NOMO-1 treated with dmso at 0.1 percent for 144 hours (cell line): ENCODE data around the gene DENND1B.
"Not testable (repeated sequence)": the region's sequence is repeated elsewhere in the genome, so short reads cannot be mapped to it uniquely, and the experiment has no call there.

Experiments used
- DNase-seq: peaks from one replicate; lab custom pipeline; 2025; ENCODE audit not compliant: unreplicated experiment; lab: John Stamatoyannopoulos, UW

Gene DENND1B

DNA sequence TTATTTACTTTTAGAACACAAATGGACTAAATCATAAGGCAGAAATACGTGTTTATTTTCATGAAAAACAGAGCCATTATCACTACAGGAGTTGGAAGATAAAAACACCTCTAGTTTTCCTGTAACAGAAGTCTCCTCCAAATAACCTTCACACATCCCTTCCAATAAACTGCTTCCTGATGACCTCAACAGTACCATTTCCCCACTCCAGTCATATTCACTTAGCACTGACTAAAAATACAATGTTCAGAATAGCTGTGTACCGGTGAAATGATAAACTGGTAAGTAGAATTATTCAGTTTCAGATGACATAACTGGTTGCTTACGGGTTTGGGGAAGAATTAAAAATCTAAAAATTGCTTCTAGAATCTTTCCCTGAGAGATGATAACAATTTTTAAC is 137.9 kb downstream of the DENND1B start:
- no peak for DNase-seq

DNA sequence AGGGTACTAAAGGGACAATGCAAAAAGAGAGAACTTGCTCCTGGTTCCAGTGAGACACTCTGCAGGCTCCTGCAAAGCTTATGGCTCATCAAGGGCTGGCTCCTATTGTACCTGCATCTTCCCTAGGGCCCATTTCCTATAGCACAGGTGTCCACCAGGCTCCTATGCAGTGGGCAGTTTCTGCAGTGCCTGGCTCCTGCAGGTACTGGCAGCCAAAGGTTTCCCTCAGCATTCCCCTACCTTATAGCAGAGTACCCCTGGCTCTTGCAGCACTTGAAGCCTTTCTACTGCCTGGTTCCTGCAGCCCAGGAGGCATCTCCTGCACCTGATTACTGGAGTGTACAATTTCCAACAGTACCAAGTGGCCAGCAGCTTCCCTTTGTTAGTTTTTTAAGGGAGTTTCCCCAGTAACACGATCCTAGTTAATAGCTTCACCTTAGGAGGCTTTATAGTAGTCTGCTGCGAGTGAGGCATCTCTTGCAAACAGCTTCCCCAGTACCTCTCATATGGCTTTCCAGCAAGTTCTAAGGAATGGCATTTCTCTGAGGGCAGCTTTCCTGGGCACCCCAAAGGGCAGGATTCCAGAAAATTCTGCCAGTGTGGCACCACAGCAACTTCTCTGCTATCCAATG is 141.7 kb downstream of the DENND1B start:
- DNase-seq, result no peak

DNA sequence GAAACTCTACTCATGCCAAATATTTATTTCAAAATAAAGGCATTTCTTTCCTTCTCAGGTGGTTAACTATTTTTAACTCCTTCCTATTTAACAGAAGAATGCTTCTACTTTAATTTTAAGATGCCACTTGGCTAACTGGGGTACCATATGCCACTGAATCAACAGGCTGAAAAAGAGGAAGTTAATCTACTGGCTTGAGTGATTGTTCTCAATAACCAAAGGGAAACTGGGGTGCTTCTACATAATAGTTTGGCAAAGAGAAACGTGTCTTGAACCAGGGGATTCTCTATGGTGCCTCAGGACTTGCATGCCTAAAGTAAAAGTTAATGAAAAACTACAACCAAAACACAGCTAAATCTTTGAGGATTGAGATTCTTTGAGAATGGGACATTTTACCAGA is 142.6 kb downstream of the DENND1B start:
- DNase-seq, result no peak

DNA sequence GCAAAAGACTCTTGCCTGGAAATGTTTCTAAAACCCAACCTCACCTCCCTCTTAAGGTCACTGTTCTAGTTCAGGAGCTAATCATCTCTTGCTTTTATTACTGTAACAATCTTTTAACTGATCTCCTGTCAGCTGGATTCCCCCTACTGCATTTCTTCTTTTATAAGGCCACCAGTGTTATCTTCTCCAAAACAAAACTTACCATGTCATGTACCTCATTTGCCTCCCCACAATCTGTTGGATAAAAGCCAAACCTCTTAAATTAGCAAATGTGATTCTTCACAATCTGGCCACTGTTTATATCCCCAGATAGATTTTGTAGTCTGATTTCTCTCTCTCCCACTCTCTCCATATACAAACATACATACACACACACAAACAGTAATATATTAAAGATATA is 143.3 kb downstream of the DENND1B start:
- no peak for DNase-seq

DNA sequence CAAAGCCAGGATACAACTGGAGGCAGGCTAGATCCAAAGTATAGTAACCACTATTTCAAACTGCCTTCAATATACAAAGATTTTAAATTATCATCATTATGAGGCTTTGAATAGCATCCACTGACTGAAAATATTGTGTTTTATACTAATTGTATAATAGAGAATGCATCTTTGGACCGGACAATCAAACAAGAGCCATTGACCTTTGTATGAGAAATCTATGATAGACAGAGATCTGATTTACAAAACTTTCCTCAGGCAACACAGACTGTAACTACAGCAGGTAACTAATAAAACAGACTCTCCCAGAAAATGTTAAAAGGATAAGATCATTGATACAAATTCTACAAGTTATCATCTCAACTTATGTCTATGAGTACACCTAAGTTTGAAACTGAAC is 152.9 kb downstream of the DENND1B start:
- no peak for DNase-seq

DNA sequence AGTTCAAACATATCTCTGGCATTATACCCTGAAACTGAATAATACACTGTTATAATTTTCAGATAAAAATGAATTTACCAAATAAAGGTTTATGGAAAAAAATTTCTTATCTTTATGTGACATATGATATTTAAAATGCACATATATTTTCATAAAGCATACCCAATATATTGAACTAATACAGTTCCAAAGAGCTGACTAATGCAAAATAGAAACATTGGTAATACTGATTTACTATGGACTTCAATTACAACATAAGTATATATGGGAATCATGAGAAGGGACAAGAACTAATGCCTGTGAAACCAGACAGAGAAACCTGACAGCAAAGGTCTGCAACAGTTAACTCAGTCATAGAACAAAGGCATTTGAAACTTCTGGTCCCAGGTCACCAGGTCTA is 153.5 kb downstream of the DENND1B start:
- no peak for DNase-seq

DNA sequence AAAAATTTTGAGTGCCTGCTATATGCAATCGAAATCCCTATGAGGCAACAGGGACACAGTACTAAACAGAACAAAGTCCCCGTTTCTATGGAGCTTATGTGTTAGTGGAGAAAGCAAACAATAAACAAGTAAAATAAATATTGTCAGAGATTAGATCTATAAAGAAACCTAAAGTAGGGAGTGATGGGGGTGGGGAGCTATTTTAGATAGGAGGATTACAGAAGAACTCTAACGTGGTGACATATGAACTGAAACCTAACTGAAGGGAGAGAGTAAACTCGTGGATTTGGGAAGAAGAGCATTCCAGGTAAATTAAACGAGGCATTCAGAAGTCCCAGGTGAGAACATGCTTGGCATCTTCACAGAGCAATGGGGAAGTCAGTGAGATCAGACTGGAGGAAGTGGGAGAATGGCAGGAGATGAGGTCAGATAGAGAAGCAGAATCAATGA is 154.5 kb downstream of the DENND1B start:
- DNase-seq, result no peak

DNA sequence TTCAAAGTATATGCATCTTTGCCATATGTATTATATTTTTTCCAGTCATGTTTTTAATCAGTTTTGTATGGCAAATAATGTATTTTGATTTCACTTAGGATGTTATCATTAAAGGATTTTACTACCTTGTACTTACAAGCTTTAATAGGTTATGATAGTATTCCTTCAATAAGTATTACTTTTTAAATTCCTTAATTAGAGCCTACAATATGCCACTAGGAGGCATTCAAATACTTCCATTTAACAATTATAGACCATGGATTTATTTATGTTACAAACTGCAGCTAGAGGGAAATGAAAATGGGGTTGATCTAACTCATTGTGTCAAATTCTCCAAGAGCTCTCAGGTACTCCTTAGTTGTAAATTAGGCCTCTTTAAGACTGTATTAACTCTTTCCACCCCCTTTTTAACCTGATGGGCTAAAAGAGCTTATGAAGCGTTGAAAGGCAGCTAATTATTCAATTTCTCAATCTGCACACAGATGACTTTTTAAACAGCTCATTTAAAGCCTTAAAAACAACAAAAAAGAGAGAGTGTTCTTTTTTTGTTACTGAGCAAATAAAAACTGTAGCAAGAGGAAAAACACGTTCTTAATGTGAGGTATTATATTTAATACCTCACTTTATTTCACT is 156.2 kb downstream of the DENND1B start:
- DNase-seq, result no peak

DNA sequence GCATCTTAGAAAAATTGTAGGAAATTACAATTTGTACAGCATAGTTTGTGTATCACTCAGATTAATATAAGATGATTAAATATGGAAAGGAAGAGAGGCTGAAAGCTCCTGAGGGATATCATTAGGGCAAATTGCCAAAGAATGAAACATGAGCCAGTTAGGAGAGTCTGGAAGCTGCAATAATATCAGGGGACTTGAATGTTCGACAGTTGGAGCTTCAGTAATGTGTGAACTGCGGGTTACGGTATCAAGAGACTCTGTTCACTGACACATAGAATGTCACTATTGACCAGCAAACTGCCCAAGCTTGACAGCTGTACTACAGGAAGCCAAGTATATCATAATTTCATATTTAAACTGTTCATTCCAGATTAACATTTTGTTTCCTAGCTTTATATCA is 157.2 kb downstream of the DENND1B start:
- DNase-seq, result no peak

DNA sequence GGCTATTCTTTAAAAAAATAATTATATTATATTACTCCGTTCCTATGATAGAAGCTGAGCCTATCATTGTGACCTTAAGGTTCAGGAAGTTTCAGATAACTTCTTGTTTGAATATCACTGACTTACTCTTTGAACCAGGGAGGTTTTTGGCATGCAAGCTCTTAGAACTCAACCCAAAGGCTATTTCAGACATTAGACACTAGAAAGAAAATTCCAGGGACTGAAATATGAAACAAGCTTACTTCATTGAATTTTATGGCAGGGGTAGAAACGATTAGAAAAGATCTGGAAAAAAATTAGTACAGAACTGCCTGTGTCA is 159.6 kb downstream of the DENND1B start:
- DNase-seq, result no peak

DNA sequence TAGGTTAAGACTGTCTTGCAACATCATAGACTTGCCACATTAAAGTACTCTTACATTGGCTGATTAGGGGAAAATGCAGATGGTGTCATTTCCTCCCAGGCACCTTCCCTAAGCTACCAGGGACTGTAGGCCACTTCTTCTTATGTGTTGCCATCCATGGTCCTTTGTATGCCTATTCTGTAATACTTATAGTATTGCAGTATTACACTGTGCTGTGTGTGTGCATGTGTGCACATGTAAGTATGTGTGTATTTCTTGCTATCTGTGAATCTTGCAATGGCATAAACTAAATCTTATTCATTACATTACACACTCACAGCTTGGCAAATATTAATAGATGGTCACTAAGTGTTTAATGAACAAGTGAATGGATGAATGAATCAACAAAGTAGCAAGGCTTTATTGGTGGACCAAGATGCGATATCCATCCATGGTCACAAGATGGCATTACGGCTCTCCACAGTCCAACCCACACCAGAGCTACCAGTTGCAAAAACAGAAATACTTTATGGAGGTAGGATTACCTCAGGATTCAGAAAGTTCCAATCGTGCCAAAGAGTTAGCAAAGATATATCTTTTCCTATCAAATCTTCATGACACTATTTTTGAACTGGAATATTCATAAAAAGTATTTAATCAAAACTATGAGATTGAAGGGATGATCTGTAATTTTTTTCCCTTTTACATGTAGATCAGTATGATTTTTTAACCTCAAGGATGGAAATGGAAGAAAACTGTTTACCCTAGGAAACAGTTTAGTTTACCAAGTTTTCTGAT is 160.2 kb downstream of the DENND1B start:
- peak; percentile 4 for DNase-seq

DNA sequence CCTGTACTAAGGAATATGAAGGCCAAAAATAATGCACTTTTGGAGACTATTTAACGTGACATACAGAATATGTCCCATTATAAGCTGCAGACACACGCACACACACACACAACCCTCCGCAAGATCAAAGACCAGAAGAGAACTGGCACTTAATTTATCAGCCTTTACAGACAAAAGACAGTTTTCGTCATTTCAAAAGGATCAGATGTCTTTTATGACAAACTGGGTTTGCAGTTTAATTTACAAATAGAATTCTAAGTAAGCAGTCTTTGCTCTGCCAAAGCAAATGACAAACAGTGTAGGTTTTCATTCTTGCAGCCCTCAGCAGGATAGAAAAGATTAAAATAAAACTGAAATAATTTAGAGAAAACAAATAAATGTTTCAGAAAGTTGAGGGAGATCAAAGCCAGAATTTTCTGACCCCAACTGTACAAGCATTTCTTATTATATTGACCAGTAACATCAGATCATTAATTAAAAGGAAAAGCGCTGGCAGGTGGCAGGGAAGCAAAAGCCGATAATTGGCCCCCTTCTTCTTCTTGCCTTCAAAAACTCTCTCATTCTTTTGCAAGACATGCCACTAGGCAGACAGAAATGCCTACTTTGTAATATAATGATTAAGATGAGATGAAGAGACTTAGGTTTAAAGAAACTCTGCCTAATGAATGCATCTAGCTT is 169.0 kb downstream of the DENND1B start:
- no peak for DNase-seq

DNA sequence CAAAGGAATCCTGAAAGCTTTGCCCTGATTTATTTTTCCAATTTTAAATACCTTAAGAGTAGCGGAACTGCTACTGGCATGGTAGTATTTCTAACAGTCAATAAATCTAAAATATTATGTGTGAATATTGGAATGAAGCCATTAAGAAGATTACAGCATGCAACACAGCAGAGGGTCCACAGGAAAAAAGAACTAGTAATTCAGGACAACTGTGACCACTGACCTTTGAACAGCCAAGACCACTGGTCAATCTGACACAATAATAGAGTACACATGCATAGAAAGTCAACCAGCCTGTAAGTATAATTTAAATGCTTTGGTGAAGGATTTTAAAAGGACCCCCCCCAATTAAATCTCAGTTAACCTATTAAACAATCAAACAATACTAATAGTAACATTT is 171.0 kb downstream of the DENND1B start:
- DNase-seq, result no peak

DNA sequence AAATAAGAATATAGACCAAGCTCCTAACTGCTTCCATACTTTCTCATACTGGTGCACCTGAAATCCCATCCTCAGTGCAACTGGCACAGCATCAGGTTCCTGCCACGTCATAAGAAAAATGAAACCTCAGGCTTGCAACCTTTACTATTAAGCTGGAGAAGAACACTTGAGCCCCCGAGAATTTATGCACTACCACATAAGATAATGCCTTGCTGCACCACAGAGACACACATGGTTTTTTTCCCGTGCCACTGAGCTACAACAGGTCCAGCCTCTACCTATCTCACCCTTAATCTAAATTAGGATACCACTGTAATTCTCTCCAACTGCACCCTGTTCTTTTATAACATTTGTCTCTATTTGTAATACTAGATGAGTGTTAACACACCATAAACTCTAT is 174.5 kb downstream of the DENND1B start:
- DNase-seq, result no peak

DNA sequence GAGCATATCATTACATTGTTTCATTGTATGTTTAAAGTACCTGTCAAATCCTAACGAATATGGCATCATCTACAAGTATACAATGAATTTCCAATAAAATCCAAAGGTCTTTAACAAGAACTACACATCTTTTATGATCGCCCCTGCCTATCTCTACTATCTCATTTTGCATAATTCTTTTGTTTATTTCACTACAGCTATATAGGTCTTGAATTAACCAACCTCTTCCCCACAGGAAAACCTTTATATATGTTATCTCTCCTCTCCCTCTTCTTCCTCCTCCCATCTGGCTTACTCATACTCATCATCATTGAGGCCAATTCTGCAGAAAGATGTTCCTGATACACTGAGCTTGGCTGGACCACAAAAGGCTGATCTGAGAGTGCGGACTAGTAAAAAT is 175.5 kb downstream of the DENND1B start:
- DNase-seq, result no peak

DNA sequence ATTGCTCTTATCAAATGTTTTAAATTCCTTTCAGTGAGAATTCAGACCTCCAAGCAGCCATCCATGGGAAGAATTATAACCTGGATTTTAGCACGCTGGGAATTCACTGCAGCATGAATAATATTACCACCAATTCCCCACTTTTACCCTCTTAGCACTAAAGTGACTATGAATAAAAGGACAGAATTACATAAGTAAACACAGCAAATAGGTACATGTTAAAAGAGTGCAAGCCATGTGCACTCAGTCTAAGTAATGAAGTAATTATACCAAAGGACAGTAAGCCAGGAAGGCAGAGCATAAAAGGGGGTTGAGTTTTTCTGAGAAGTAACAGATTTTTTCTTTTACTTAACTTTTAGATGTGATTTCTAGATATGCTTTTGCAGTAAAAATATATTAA is 176.3 kb downstream of the DENND1B start:
- no peak for DNase-seq

DNA sequence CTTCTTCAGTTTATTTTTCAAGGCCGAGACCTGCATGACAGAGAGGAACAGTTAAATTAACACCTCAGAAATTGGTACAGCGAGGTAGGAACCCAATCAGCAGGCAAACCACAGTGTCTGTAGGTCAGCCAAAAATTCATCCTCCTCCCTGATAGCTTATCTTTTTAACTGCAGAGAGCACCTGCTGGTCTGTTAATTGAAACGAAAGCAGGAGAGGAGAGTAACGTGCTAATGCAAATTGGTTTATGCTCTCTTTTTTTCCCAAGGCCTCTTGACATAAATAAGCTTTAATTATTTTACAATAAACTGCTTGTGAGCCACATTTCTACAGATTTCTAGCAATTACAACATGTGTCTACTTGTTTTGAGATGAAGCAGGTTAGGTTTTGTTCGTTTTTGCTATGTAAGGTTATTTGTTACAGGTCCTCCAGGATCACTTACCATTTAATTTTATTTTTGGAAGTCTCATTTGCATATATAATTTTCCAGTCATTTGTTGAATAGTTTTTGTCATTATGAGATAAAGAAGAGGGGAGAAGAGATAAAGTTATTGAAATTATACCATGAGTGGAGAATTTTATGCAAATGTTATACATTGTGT is 179.9 kb downstream of the DENND1B start:
- DNase-seq, result no peak

DNA sequence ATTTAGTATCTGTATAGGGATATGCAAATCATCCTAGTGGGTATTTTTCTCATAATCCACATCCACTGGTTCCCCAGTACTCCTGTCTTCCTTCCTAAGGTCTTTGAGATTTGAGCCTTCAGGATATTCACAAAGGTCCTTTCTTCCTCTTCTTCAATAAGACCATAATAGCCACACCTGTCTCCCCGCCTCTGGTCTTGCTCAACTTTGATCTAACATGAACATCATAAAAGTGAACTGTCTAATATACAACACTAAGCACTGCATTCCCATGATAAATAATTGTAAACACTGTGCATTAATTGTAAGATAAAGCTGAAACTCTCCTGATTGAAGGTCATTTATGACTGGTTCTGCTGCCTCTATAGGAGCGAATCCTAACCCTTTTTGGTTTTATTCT is 184.6 kb downstream of the DENND1B start:
- no peak for DNase-seq

DNA sequence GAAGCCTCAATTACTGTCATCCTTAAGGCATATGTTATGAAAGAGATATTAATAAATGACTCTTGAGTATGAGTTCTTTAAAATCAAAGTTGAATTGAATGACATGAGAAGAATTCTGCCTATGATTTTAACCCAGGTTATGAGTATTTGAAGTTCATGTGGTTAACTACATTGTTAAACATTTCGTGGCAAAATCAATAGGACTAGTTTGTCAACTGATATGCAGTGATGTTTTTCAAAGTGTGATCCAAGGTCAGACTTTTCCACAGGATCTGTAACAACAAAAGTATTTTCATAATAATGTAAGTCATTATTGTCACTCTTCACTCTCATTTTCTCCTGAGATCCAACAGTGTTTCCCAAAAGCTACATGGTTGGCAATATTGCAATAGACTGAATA is 189.5 kb downstream of the DENND1B start:
- no peak for DNase-seq

DNA sequence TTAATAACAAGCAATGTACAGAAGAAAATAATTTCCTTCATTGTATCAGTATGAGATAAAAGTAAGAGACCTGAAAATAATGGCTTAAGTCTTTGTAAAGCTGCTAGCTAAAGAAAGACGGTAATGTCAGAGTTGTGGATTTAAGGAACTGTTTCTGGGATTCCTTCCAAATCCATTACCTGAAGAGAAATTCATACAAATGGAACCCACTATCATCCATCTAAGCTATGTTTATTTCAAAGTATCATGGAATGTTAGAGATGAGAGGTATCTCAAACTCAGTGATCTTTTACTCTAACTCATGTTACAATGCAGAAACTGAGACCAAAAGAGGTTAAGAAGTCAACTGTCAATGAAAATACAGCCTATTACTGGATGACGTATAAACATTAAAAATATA is 197.7 kb downstream of the DENND1B start:
- no peak for DNase-seq

DNA sequence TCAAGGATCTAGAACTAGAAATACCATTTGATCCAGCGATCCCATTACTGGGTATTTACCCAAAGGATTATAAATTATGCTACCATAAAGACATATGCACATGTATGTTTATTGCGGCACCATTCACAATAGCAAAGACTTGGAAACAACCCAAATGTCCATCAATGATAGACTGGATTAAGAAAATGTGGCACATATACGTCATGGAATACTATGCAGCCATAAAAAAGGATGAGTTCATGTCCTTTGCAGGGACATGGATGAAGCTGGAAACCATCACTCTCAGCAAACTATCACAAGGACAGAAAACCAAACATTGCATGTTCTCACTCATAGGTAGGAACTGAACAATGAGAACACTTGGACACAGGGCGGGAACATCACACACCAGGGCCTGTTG is 199.7 kb downstream of the DENND1B start:
- DNase-seq, result not testable (repeated sequence)

DNA sequence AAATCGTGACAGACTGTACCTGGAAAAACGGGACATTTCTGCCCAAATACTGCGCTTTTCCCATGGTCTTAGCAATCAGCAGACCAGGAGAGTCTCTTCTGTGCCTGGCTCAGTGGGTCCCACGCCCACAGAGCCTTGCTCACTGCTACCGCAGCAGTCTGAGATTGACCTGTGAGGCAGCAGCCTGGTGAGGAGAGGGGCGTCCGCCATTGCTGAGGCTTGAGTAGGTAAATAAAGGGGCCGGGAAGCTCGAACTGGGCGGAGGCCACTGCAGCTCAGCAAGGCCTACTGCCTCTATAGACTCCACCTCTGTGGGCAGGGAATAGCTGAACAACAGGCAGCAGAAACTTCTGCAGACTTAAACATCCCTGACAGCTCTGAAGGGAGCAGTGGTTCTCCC is 203.1 kb downstream of the DENND1B start:
- DNase-seq, result no peak
